NCI-H345 treated with DMSO at 0.1 percent for 48 hours (cell line): ENCODE results near the gene DPF3.

ENCODE experiments used
- DNase-seq: peaks from one replicate; lab custom pipeline; 2025; ENCODE audit not compliant: unreplicated experiment; lab: John Stamatoyannopoulos, UW

The DPF3 gene

GRCh38 chr14:72606879-72607278 lies 287.0 kb downstream of the DPF3 start:
- DNase-seq, result no peak

- no peak for DNase-seq
Measured at GRCh38 chr14:72605921-72606220, 288.0 kb downstream of the DPF3 start.

- DNase-seq, result no peak
Measured at GRCh38 chr14:72605096-72605920, 288.6 kb downstream of the DPF3 start.

GRCh38 chr14:72604133-72604532 lies 289.8 kb downstream of the DPF3 start:
- no peak for DNase-seq

GRCh38 chr14:72603639-72604038 lies 290.3 kb downstream of the DPF3 start:
- no peak for DNase-seq

DNA sequence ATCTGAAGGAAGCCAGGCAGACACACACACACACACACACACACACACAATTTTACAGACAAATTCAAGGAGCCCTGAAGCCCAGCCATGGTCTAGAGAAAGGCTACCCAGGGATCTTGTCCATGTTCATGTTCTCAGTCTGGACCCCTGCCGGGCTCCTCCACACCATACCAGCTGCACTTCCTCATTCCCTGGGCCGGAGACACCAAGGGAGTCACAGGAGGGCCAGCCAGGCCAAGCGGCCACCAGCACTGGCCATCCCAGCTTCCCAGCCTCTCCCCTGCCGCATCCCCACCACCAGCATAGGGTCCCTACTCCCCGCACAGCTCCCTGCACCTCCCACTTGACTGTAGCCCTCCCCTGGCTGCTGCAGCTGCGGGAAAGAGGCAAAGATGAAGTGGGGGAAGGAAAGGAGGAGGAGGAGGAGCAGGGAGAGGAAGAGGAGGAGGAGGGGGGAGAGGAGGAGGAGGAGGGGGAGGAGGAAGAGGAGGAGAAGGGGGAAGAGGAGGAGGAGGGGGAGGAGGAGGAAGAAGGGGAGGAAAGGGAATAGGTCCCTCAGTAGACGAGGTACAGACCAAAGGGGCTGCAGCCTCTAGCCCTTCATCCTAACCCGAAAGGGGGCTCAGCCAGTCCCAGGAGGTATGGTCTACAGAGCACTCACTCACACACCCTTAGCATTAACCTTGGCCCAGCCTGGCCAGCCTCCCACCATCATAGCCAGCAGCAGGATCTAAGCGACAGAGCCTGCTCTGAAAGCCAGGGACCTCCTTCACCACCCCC lies 293.2 kb downstream of the DPF3 start:
- no peak for DNase-seq

GRCh38 chr14:72599579-72600470 lies 294.1 kb downstream of the DPF3 start:
- no peak for DNase-seq

GRCh38 chr14:72598306-72598705 lies 295.6 kb downstream of the DPF3 start:
- DNase-seq, result no peak

GRCh38 chr14:72597252-72598233 lies 296.4 kb downstream of the DPF3 start:
- no peak for DNase-seq

DNA sequence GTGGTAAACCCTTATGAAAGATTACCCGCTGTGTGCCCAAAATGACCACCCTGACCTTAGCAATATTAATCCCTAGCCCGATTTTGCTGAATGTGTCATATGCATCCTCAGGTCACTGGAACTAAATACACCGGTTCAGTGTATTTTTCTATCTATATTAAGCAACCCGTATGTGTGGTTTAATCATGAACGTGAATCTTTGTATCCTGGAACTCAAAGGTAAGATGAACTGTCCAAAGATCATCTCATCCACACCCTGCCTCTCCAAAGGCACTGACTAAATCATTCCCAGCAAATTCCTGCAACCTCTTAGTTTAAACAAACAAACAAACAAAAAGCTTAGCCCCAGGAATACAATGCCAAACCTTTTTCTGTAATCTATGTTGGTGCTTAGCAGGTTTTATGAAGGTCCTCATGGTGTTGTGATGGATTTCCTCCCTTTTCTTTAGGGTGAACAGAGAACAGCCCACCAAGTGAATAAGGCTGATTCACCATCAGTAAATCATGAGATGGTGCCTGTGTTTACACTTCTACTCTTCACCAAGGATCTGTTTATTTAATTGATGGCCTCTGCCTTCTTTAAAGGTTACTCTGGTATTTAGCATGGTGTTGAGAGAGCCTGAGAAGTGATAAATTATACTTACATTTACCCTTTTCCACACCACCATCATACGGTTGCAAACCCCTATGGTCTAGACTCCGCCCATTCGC lies 298.6 kb downstream of the DPF3 start:
- DNase-seq, result no peak

DNA sequence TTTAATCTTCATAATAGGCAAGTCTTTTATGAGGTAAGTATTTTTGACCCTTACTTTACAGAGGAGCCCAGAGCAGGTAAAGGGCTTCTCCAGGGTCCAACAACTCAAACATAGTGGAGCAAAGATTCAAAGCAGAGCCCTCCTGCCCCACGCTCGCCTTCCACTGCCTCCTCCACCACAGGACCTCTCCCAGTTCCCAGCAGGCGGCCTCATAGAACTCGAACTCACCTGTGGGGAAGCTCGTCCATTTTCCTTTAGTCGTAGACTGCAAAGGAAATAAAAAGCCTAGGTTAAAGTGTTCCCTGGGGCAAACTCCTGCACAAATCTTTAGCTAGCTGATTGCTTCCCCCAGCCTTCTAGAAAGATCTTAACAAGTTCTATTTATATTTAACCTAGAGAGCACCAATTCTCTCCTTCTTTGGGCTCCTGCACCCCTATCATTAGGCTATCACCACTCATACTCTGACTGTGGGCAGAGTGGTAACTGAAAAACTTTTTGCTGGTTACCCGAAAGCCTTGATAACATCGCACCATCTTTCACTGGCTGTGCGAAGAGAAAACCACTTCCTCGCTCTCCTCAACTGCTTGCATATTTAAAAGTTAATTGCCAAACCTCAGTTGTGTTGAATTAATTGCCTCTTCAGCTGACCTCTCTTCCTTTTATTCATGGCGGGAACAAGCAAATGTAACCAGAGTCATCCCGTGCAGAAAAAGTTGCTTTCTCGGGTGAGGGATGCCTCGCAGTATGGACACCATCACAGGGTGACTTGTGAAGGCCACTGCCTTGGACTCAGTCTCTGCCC lies 299.6 kb downstream of the DPF3 start:
- DNase-seq, result no peak

- no peak for DNase-seq
Measured at GRCh38 chr14:72591391-72591790, 302.5 kb downstream of the DPF3 start.

DNA sequence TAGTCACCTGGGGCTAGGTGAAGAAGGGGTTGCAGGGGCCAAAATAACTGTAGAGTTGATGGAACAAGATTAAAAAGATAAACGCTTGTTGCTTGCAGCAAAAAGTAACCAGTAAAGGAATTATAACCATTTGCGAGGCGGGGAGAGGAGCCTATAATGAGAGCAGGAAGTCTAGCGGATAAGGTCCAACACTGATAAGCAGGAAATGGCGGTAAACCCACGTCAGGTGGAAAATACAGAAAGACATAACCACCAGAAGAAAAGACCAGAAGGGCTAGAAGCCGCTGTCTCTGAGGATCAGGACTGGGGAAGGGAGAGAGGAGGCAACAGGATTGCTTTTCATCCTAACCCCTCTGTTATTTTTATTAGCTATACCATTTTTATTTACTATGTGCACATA lies 303.3 kb downstream of the DPF3 start:
- no peak for DNase-seq

- DNase-seq, result no peak
Measured at GRCh38 chr14:72589652-72590051, 304.2 kb downstream of the DPF3 start.

DNA sequence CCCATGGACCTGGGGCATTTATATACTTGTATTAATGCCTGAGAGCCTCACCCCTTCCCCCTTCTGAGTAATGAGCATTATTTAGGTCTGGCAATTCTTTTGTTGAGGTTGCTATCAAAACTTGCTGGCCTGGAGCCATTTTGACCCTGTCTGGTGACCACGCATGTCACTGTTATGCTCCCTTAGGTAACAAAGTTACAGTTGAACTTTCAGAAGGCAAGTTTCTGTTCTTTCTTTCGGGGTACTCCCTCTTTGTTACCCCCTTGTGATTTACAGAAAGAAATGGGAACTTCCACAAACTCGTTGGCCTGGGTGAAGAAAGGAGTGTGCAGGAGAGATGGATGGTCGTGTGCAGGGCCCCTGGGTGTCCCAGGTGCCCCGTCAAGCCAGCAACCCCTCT lies 305.4 kb downstream of the DPF3 start:
- no peak for DNase-seq

- DNase-seq, result no peak
Measured at GRCh38 chr14:72583316-72584272, 310.3 kb downstream of the DPF3 start.

DNA sequence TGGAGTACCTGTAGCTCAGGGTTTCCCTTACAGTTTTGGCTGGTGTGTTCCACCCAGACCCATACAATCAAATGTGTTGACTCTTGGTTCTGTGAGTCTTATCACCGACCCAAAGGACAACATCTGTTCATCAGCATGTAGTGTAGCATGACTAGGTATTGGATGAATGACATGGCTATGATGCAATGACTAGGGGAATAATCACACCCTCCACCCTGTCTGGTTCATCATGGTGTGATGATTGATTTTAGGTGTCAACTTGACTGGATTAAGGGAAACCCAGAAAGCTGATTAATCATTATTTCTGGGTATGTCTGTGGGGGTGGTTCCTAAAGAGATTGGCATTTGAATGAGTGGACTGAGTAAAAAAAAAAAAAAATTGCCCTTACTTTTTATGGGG lies 311.3 kb downstream of the DPF3 start:
- DNase-seq, result no peak

GRCh38 chr14:72578514-72578913 lies 315.4 kb downstream of the DPF3 start:
- no peak for DNase-seq
